Panc1 (cell line): ENCODE measurements around the gene PSMD8. TPM values are rescaled to one million over a fixed set of nuclear protein-coding genes. Genes with fewer than 3 reads are reported as not detected.

Source experiments
- ATAC-seq: fragments of 200-7000 bp; cut with Tn5 transposase; 2 replicates; pipeline ENCODE4 v1.9.1; 2020; ENCODE audit warnings: mild to moderate bottlenecking, moderate library complexity
- BruUV-seq: library from RNA; stranded (reverse); fragments of 400-500 nt; replicated peaks from 2 replicates; lab custom pipeline; 2021; lab: Mats Ljungman, UMichigan
- CTCF ChIA-PET: fragments of 300-600 bp; sonication (Branson Sonifier 250); formaldehyde crosslinking; loops from one replicate; lab custom pipeline; 2022; ENCODE audit warnings: antibody characterized with exemption; lab: Charles Lee
- POLR2A ChIA-PET: fragments of 300-600 bp; sonication (Branson Sonifier 250); formaldehyde crosslinking; loops from one replicate; lab custom pipeline; 2022; ENCODE audit warnings: antibody characterized with exemption; lab: Charles Lee
- DNase-seq: peaks from one replicate; pipeline ENCODE4 v3.0.0-alpha.2; 2010; ENCODE audit warnings: low read depth, low spot score
- H3K27ac ChIP-seq: 2 replicates; pipeline ENCODE4 v1.5.1; 2011; ENCODE audit warnings: mild to moderate bottlenecking, low read length, inconsistent platforms
- H3K27me3 ChIP-seq: fragments of 200-500 bp; sonication (Bioruptor generic); 2 replicates; pipeline ENCODE4 v1.6.0; 2014; ENCODE audit warnings: low read length, inconsistent platforms; ENCODE audit not compliant: control insufficient read depth, insufficient read depth
- H3K36me3 ChIP-seq: fragments of 200-500 bp; sonication (Bioruptor generic); 2 replicates; pipeline ENCODE4 v1.5.1; 2014; ENCODE audit warnings: inconsistent platforms, mild to moderate bottlenecking, low read length, moderate library complexity; ENCODE audit not compliant: control insufficient read depth, insufficient read depth
- H3K4me1 ChIP-seq: 2 replicates; pipeline ENCODE4 v1.5.1; 2011; ENCODE audit warnings: inconsistent platforms, mild to moderate bottlenecking, low read length, moderate library complexity; ENCODE audit not compliant: control insufficient read depth, insufficient read depth
- H3K4me3 ChIP-seq, 2 experiments: 2 replicates each; pipeline ENCODE4 v1.5.1; 2011 to 2012; ENCODE audit warnings: low read depth in 2 of 2, low read length in 2 of 2, mild to moderate bottlenecking in 2 of 2, inconsistent platforms in 1 of 2, moderate library complexity in 1 of 2
- H3K9me3 ChIP-seq: fragments of 200-500 bp; sonication (Bioruptor generic); 2 replicates; pipeline ENCODE4 v1.5.1; 2014; ENCODE audit warnings: low read depth, mild to moderate bottlenecking, inconsistent platforms, low read length, moderate library complexity; ENCODE audit not compliant: control insufficient read depth, insufficient read depth
- POLR2AphosphoS5 ChIP-seq: IDR thresholded peaks from 2 replicates; pipeline ENCODE4 v1.6.1; 2012; ENCODE audit warnings: mild to moderate bottlenecking, low read depth, low read length, moderate library complexity
- SIN3A ChIP-seq: IDR thresholded peaks from 2 replicates; pipeline ENCODE4 v1.6.1; 2012; ENCODE audit warnings: low read depth, mild to moderate bottlenecking, low read length, moderate library complexity, borderline replicate concordance; ENCODE audit not compliant: insufficient read depth
- TCF7L2 ChIP-seq: IDR thresholded peaks from 2 replicates; pipeline ENCODE4 v1.6.1; 2011; ENCODE audit warnings: mild to moderate bottlenecking, low read depth, low read length, inconsistent platforms
- in situ Hi-C: cut with HindIII; loops from 2 replicates; pipeline ENCODE4 v1.10.0; 2016; ENCODE audit warnings: low sequenced_read_pairs, low pct_unique_long_range_greater_than_20kb
- intact Hi-C: fragments of 100-400 bp; cut with micrococcal nuclease; formaldehyde crosslinking; loops from one replicate; pipeline ENCODE4 v1.10.0; 2022; ENCODE audit not compliant: unreplicated experiment
- total RNA-seq: library from RNA; stranded (reverse); gene quantifications from one replicate; pipeline ENCODE4 v1.2.1, GENCODE V29; 2021; ENCODE audit not compliant: unreplicated experiment
- TF ChIP-seq, protein P1 (sequence below): fragments of 450-650 bp; IDR thresholded peaks from 2 replicates; pipeline ENCODE4 v1.5.1; 2017; ENCODE audit warnings: mild to moderate bottlenecking
- TF ChIP-seq, protein P2 (sequence below), 2 experiments: IDR thresholded peaks; 2 replicates each; pipeline ENCODE4 v1.6.1; 2011 to 2012; ENCODE audit warnings: low read depth in 2 of 2, control low read depth in 1 of 2, low read length in 1 of 2, mild to moderate bottlenecking in 1 of 2, moderate library complexity in 1 of 2; ENCODE audit not compliant: insufficient read depth in 1 of 2

PSMD8 gene
- total RNA-seq, 1 experiment from 2014 or later, result 388 TPM

DNA sequence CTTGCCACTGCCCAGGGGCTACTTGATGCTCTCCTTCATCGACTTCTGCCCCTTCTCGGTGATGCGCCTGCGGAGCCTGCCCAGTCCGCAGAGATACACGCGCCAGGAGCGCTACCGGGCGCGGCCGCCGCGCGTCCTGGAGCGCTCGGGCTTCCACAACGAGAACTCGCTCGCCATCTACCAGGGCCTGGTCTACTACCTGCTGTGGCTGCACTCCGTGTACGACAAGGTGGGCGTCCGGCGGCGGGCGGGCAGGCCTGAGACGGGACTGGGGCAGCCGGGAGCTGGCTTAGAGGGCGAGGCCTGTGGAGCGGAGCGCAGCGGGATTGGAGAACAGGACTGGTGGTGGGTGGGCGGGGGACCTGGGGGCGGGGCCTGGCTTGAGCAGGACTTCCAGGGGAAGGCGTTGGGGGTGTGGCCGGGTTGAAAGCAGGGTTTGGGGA is 12.7 kb upstream of the PSMD8 start:
- Histone ChIP-seq H3K9me3 (no peaks in the 10 kb centered on the region), H3K36me3 (no peaks in the 10 kb centered on the region), H3K4me1 (0 out of 2 replicates have a peak, but pooled peaks cover 3% of the 10 kb centered on the region), H3K27ac (peak overlapping the region; percentile 29; the same call in 1 of the 2 replicates), H3K4me3 (peak overlapping the region; percentile 67 to 80), H3K27me3 (peaks cover 10% of the 10 kb centered on the region)
- DNase-seq (peak; percentile 28), ATAC-seq (peak; percentile 93)
- TF ChIP-seq, protein P1, sequence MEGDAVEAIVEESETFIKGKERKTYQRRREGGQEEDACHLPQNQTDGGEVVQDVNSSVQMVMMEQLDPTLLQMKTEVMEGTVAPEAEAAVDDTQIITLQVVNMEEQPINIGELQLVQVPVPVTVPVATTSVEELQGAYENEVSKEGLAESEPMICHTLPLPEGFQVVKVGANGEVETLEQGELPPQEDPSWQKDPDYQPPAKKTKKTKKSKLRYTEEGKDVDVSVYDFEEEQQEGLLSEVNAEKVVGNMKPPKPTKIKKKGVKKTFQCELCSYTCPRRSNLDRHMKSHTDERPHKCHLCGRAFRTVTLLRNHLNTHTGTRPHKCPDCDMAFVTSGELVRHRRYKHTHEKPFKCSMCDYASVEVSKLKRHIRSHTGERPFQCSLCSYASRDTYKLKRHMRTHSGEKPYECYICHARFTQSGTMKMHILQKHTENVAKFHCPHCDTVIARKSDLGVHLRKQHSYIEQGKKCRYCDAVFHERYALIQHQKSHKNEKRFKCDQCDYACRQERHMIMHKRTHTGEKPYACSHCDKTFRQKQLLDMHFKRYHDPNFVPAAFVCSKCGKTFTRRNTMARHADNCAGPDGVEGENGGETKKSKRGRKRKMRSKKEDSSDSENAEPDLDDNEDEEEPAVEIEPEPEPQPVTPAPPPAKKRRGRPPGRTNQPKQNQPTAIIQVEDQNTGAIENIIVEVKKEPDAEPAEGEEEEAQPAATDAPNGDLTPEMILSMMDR, result no peak
- TF ChIP-seq SIN3A (0 out of 2 replicates have a peak, but pooled peaks have one; percentile 10), POLR2AphosphoS5 (no peak; the same call in 1 of the 2 replicates), TCF7L2 (no peak)
- TF ChIP-seq, protein P2, sequence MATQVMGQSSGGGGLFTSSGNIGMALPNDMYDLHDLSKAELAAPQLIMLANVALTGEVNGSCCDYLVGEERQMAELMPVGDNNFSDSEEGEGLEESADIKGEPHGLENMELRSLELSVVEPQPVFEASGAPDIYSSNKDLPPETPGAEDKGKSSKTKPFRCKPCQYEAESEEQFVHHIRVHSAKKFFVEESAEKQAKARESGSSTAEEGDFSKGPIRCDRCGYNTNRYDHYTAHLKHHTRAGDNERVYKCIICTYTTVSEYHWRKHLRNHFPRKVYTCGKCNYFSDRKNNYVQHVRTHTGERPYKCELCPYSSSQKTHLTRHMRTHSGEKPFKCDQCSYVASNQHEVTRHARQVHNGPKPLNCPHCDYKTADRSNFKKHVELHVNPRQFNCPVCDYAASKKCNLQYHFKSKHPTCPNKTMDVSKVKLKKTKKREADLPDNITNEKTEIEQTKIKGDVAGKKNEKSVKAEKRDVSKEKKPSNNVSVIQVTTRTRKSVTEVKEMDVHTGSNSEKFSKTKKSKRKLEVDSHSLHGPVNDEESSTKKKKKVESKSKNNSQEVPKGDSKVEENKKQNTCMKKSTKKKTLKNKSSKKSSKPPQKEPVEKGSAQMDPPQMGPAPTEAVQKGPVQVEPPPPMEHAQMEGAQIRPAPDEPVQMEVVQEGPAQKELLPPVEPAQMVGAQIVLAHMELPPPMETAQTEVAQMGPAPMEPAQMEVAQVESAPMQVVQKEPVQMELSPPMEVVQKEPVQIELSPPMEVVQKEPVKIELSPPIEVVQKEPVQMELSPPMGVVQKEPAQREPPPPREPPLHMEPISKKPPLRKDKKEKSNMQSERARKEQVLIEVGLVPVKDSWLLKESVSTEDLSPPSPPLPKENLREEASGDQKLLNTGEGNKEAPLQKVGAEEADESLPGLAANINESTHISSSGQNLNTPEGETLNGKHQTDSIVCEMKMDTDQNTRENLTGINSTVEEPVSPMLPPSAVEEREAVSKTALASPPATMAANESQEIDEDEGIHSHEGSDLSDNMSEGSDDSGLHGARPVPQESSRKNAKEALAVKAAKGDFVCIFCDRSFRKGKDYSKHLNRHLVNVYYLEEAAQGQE (IDR thresholded peaks at IDR 0.05; ENCODE audit: insufficient read depth in 1 of 2, low read depth in 2 of 2, low read length in 1 of 2), result no peak
- in situ Hi-C loops (no loop called here), intact Hi-C loops (no loop called here)
- ChIA-PET POLR2A (interaction anchor here (0.5 to 0.7 kb wide), 3 partner anchors 14 to 229 kb away, joined by 4 to 11 read pairs (median 8); no protein-coding TSS in a partner anchor), CTCF (interaction anchor here (0.5 to 0.7 kb wide), 2 partner anchors 27 to 219 kb away, joined by 3 to 7 read pairs; partner anchors contain the start of gene SPRED3)
- no TSS peak for BruUV-seq

DNA sequence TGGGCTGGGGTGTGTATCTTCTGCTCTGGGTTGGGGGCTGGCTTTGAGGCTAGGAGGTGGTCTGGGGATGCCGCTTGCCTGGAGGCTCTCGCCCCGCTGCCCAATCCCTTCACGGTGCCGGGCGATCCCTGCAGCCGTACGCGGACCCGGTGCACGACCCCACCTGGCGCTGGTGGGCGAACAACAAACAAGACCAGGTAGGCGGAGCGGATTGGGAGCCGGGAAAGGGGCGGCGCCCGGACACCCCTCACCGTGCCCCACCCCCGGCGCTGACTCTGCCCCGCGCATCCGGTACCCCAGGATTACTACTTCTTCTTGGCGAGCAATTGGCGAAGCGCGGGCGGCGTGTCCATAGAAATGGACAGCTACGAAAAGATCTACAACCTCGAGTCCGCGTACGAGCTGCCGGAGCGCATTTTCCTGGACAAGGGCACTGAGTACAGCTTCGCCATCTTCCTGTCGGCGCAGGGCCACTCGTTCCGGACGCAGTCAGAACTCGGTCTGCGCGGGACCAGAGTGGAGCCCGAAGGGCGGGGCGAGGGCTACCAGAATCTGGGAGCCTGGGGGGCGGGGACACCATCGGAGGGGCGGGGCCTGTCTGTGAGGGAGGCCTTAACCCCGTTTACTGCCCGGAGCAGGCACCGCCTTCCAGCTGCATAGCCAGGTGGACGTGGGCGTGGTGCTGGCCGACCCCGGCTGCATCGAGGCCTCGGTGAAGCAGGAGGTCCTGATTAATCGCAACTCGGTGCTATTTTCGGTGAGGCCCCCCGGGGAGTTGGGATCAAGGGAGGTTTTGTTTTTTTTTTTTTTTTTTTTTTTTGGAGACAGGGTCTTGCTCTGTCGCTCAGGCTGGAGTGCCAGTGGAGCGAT is 12.1 kb upstream of the PSMD8 start:
- ATAC-seq (peak; percentile 83), DNase-seq (peak; percentile 28)
- ChIA-PET CTCF (interaction anchor here (0.7 kb wide), 1 partner anchor 220 kb away, joined by 7 read pairs; no protein-coding TSS in a partner anchor), POLR2A (interaction anchor here (0.7 kb wide), 1 partner anchor 117 kb away, joined by 11 read pairs; no protein-coding TSS in a partner anchor)
- peak overlapping the region; percentile 6; the same call in 1 of the 2 replicates for H3K27ac ChIP-seq
- no peak; the same call in 1 of the 2 replicates for TF ChIP-seq SIN3A
- TF ChIP-seq, protein P2 (IDR thresholded peaks at IDR 0.05; ENCODE audit: insufficient read depth in 1 of 2, low read depth in 2 of 2, low read length in 1 of 2), result no peak
- TF ChIP-seq TCF7L2, result no peak
- no peak for TF ChIP-seq POLR2AphosphoS5
- TF ChIP-seq, protein P1, result no peak
- peak overlapping the region; percentile 67 to 80 for H3K4me3 ChIP-seq
- no peaks in the 10 kb centered on the region for H3K36me3 ChIP-seq
- peaks cover 10% of the 10 kb centered on the region for H3K27me3 ChIP-seq
- H3K9me3 ChIP-seq, result no peaks in the 10 kb centered on the region
- H3K4me1 ChIP-seq, result 0 out of 2 replicates have a peak, but pooled peaks cover 3% of the 10 kb centered on the region
- no TSS peak for BruUV-seq
- in situ Hi-C loops, result no loop called here
- intact Hi-C loops, result no loop called here
